ENCODE results near the gene TENM3. TPM values are rescaled to one million over a fixed set of nuclear protein-coding genes. Genes with fewer than 3 reads are reported as not detected.

Gene TENM3
- total RNA-seq, 2 experiments from 2014 or later, result not detected

DNA sequence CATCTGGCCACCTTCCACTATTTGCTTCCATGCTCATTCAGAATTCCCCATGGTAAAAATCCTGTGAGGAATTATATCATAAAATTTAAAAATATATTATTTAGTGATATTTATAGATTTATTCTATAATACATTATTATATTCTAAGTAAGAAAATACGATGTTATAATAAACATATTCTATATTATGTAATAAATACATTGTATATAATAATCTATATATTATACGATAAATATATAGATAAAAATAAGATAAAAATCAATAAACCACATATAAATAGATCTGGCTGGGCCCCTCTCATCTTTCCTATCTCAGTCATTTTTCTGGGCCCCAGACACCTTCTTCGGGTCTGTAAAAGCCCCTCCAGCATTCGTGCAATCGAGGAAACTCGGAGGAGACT lies 605.5 kb downstream of the TENM3 start:
- Mint-ChIP-seq H3K4me1 (ENCODE audit: low read depth) (no peaks in the 10 kb centered on the region), H3K36me3 (ENCODE audit: low read depth) (no peaks in the 10 kb centered on the region), H3K27ac (no peak overlapping the region), H3K27me3 (peaks cover 10% of the 10 kb centered on the region), H3K9me3 (no peaks in the 10 kb centered on the region), H3K4me3 (no peak overlapping the region)
- no peak for DNase-seq
- H3K9me3 ChIP-seq (ENCODE audit: control insufficient read depth in 1 of 2, insufficient read depth in 1 of 2, low read length in 2 of 2), result peaks cover 5 to 10% of the 10 kb centered on the region in 2 experiments
- ChIA-PET POLR2A (no interaction called here), CTCF (no interaction called here)
- H3K27me3 ChIP-seq (ENCODE audit: control insufficient read depth in 1 of 2, insufficient read depth in 2 of 2, low read length in 2 of 2), result no peaks in the 10 kb centered on the region
- H3K4me3 ChIP-seq (ENCODE audit: low read length), result no peak overlapping the region
- no peak for ATAC-seq (ENCODE audit: poor library complexity)
- no peaks in the 10 kb centered on the region for H3K36me3 ChIP-seq (ENCODE audit: insufficient read depth, low read length)
- intact Hi-C loops (cut with DNase I, micrococcal nuclease), result no loop called here
- no peaks in the 10 kb centered on the region for H3K4me1 ChIP-seq (ENCODE audit: insufficient read depth, low read length)
- TF ChIP-seq, protein P1, sequence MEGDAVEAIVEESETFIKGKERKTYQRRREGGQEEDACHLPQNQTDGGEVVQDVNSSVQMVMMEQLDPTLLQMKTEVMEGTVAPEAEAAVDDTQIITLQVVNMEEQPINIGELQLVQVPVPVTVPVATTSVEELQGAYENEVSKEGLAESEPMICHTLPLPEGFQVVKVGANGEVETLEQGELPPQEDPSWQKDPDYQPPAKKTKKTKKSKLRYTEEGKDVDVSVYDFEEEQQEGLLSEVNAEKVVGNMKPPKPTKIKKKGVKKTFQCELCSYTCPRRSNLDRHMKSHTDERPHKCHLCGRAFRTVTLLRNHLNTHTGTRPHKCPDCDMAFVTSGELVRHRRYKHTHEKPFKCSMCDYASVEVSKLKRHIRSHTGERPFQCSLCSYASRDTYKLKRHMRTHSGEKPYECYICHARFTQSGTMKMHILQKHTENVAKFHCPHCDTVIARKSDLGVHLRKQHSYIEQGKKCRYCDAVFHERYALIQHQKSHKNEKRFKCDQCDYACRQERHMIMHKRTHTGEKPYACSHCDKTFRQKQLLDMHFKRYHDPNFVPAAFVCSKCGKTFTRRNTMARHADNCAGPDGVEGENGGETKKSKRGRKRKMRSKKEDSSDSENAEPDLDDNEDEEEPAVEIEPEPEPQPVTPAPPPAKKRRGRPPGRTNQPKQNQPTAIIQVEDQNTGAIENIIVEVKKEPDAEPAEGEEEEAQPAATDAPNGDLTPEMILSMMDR (IDR thresholded peaks at IDR 0.05), result no peak
- no peak overlapping the region for H3K27ac ChIP-seq (ENCODE audit: low read depth in 1 of 2, low read length in 2 of 2)
